ENCODE data around the gene ZNF575.

The ZNF575 gene

GRCh38 chr19:43562226-43562697 is 29.3 kb downstream of the ZNF575 start:
- Histone ChIP-seq H3K4me1 (ENCODE audit: insufficient read depth, low read length) (no peaks in the 10 kb centered on the region), H3K9me3 (ENCODE audit: control insufficient read depth, insufficient read depth, low read length) (no peaks in the 10 kb centered on the region), H3K36me3 (ENCODE audit: insufficient read depth, low read length) (peaks cover 4% of the 10 kb centered on the region), H3K9ac (ENCODE audit: low read depth, low read length) (no peak overlapping the region)

- Histone ChIP-seq H3K36me3 (ENCODE audit: insufficient read depth, low read length) (peaks cover 4% of the 10 kb centered on the region), H3K9ac (ENCODE audit: low read depth, low read length) (no peak overlapping the region), H3K4me1 (ENCODE audit: insufficient read depth, low read length) (no peaks in the 10 kb centered on the region), H3K9me3 (ENCODE audit: control insufficient read depth, insufficient read depth, low read length) (no peaks in the 10 kb centered on the region)
Measured at GRCh38 chr19:43562698-43563241, 29.8 kb downstream of the ZNF575 start.

GRCh38 chr19:43563816-43564457 is 30.9 kb downstream of the ZNF575 start:
- peaks cover 4% of the 10 kb centered on the region for H3K36me3 ChIP-seq (ENCODE audit: insufficient read depth, low read length)
- H3K4me1 ChIP-seq (ENCODE audit: insufficient read depth, low read length), result no peaks in the 10 kb centered on the region
- H3K9ac ChIP-seq (ENCODE audit: low read depth, low read length), result no peak overlapping the region
- no peaks in the 10 kb centered on the region for H3K9me3 ChIP-seq (ENCODE audit: control insufficient read depth, insufficient read depth, low read length)

- no peaks in the 10 kb centered on the region for H3K4me1 ChIP-seq (ENCODE audit: insufficient read depth, low read length)
- no peak overlapping the region for H3K9ac ChIP-seq (ENCODE audit: low read depth, low read length)
- peaks cover 4% of the 10 kb centered on the region for H3K36me3 ChIP-seq (ENCODE audit: insufficient read depth, low read length)
- no peaks in the 10 kb centered on the region for H3K9me3 ChIP-seq (ENCODE audit: control insufficient read depth, insufficient read depth, low read length)
Measured at GRCh38 chr19:43564800-43565199, 31.8 kb downstream of the ZNF575 start.

GRCh38 chr19:43569657-43570056 is 36.7 kb downstream of the ZNF575 start:
- H3K4me1 ChIP-seq (ENCODE audit: insufficient read depth, low read length), result peaks cover 3% of the 10 kb centered on the region; the same call in 1 of the 2 replicates
- H3K9ac ChIP-seq (ENCODE audit: low read depth, low read length), result no peak overlapping the region
- no peaks in the 10 kb centered on the region for H3K9me3 ChIP-seq (ENCODE audit: control insufficient read depth, insufficient read depth, low read length)
- H3K36me3 ChIP-seq (ENCODE audit: insufficient read depth, low read length), result no peaks in the 10 kb centered on the region; the same call in 1 of the 2 replicates

GRCh38 chr19:43570174-43570791 is 37.3 kb downstream of the ZNF575 start:
- Histone ChIP-seq H3K36me3 (ENCODE audit: insufficient read depth, low read length) (no peaks in the 10 kb centered on the region; the same call in 1 of the 2 replicates), H3K9ac (ENCODE audit: low read depth, low read length) (no peak overlapping the region), H3K4me1 (ENCODE audit: insufficient read depth, low read length) (peaks cover 6% of the 10 kb centered on the region; the same call in 1 of the 2 replicates), H3K9me3 (ENCODE audit: control insufficient read depth, insufficient read depth, low read length) (no peaks in the 10 kb centered on the region)

DNA sequence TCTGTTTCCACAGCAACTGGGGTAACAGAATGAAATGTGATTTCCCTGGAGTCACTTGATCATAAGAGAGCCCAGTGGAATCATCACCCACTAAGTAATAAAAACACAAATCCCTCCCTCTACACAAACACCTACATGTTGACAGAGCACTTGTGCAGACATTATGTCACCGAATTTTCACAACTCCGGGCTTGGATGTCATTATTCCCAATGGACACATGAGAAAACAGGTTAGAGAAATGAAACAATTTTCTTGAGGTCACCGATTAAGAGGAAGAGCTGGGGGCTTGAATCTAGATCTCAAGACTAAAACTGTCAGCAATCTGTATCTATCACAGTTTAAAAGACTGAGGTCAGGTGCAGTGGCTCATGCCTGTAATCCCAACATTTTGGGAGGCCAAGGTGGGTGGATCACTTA is 39.2 kb downstream of the ZNF575 start:
- Histone ChIP-seq H3K9me3 (ENCODE audit: control insufficient read depth, insufficient read depth, low read length) (no peaks in the 10 kb centered on the region), H3K9ac (ENCODE audit: low read depth, low read length) (no peak overlapping the region), H3K36me3 (ENCODE audit: insufficient read depth, low read length) (no peaks in the 10 kb centered on the region; the same call in 1 of the 2 replicates), H3K4me1 (ENCODE audit: insufficient read depth, low read length) (peaks cover 6% of the 10 kb centered on the region; the same call in 1 of the 2 replicates)

DNA sequence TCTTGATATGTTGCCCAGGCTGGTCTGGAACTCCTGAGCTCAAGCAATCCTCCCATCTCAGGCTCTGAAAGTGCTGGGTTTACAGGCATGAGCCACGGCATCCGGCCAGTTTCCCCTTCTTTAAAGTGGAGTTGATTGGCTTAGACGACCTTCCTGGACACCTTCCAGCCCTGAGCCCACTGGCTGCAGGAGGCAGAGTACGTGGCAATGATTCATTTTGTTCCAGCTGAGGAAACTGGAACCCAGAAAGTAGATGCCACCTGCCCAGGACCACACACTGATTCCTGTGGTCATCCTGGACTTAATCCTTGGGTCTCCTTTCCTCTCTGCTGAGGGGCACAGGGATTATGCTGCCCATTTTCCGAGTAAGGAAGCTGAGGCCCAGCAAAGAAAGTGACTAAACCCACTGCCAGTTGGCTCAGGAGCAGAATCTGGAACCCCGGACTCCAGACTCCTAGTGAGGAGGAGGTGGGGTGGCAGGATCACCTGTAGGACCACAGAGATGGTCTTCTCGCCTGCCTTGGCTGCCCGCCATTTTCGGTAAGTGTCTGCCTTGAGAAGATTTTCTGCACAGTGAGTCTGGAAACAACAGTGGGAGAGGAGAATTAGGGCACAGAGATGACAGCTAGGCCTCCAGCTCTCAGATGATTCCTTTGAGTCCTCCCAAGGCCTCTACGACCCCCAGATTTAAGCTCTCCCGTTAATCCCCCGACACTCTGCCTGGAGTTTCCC is 41.6 kb downstream of the ZNF575 start:
- Histone ChIP-seq H3K36me3 (ENCODE audit: insufficient read depth, low read length) (no peaks in the 10 kb centered on the region; the same call in 1 of the 2 replicates), H3K4me1 (ENCODE audit: insufficient read depth, low read length) (peaks cover 6% of the 10 kb centered on the region; the same call in 1 of the 2 replicates), H3K9me3 (ENCODE audit: control insufficient read depth, insufficient read depth, low read length) (no peaks in the 10 kb centered on the region; the same call in 1 of the 2 replicates), H3K9ac (ENCODE audit: low read depth, low read length) (peak overlapping the region; percentile 98)

GRCh38 chr19:43575156-43575950 is 42.4 kb downstream of the ZNF575 start, which contains the start of the genes PINLYP and XRCC1:
Gene PINLYP, plus strand, starts transcription at chr19:43575801. Its CDS starts 1,391 bp downstream, at chr19:43577192.
Gene XRCC1, minus strand, starts transcription at chr19:43575527. Its CDS starts 69 bp downstream, at chr19:43575458.
- H3K9ac ChIP-seq (ENCODE audit: low read depth, low read length), result peak within 1 kb of the TSS; percentile 98
- peaks cover 6% of the 10 kb centered on the region; the same call in 1 of the 2 replicates for H3K4me1 ChIP-seq (ENCODE audit: insufficient read depth, low read length)
- no peaks in the 10 kb centered on the region; the same call in 1 of the 2 replicates for H3K9me3 ChIP-seq (ENCODE audit: control insufficient read depth, insufficient read depth, low read length)
- no peaks in the 10 kb centered on the region; the same call in 1 of the 2 replicates for H3K36me3 ChIP-seq (ENCODE audit: insufficient read depth, low read length)

DNA sequence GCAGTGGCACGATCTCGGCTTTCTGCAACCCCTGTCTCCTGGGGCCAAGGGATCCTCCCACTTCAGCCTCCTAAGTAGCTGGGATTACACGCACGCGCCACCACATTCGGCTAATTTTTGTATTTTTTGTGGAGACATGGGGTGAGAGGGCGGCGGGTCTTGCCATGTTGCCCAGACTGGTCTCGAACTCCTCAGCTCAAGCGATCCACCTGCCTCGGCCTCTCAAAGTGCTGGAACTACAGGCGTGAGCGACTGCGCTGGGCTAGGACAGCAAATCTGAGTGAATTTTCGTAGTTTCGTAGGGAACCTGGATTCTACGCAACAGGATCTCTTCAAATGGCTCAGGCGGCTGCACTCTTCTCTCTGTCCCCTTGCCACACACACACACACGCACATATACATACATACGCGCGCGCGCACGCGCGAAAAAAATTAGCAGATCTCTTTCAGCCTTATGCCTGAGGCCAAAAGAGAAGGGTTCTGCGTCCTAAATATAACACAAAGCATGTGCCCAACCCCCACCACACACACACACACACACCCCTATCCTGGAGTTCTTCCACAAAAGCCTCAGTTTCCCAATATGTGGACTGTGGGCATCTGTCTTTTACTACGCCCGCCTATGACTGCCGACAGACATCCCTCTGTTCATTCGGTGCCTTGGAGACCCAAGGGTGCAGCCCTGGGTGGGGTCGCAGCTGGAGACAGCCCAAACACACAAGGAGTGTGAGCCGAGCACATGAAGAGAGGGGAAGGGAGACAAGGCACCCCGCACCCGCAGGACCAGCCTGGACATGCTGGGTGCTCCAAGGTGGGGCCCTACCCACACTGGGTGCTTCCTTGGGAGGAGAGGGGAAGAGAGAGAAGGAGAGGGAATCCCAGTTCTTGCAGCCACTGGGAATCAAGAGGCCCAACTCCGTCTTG is 43.2 kb downstream of the ZNF575 start:
- no peaks in the 10 kb centered on the region; the same call in 1 of the 2 replicates for H3K36me3 ChIP-seq (ENCODE audit: insufficient read depth, low read length)
- H3K9me3 ChIP-seq (ENCODE audit: control insufficient read depth, insufficient read depth, low read length), result no peaks in the 10 kb centered on the region; the same call in 1 of the 2 replicates
- peaks cover 6% of the 10 kb centered on the region; the same call in 1 of the 2 replicates for H3K4me1 ChIP-seq (ENCODE audit: insufficient read depth, low read length)
- H3K9ac ChIP-seq (ENCODE audit: low read depth, low read length), result peak overlapping the region; percentile 47

GRCh38 chr19:43578787-43579186 is 45.8 kb downstream of the ZNF575 start:
- no peak overlapping the region for H3K9ac ChIP-seq (ENCODE audit: low read depth, low read length)
- H3K36me3 ChIP-seq (ENCODE audit: insufficient read depth, low read length), result no peaks in the 10 kb centered on the region
- H3K4me1 ChIP-seq (ENCODE audit: insufficient read depth, low read length), result peaks cover 9% of the 10 kb centered on the region; the same call in 1 of the 2 replicates
- H3K9me3 ChIP-seq (ENCODE audit: control insufficient read depth, insufficient read depth, low read length), result no peaks in the 10 kb centered on the region; the same call in 1 of the 2 replicates

- Histone ChIP-seq H3K36me3 (ENCODE audit: insufficient read depth, low read length) (no peaks in the 10 kb centered on the region), H3K9ac (ENCODE audit: low read depth, low read length) (peak overlapping the region; percentile 61), H3K4me1 (ENCODE audit: insufficient read depth, low read length) (peaks cover 3% of the 10 kb centered on the region; the same call in 1 of the 2 replicates), H3K9me3 (ENCODE audit: control insufficient read depth, insufficient read depth, low read length) (no peaks in the 10 kb centered on the region; the same call in 1 of the 2 replicates)
Measured at GRCh38 chr19:43581467-43581866, 48.5 kb downstream of the ZNF575 start.

All from ES-I3 (cell line).